H9 (cell line): ENCODE data around the gene NRP2. TPM values are rescaled to one million over a fixed set of nuclear protein-coding genes. Genes with fewer than 3 reads are reported as not detected.

Source experiments
- DNase-seq: peaks from one replicate; pipeline ENCODE4 v3.0.0-alpha.2; 2017
- H2AFZ ChIP-seq: one replicate; pipeline ENCODE4 v1.6.1; 2013; ENCODE audit warnings: mild to moderate bottlenecking, low read length, control low read depth, moderate library complexity
- H2AK5ac ChIP-seq: 2 replicates; pipeline ENCODE4 v1.6.1; 2013; ENCODE audit warnings: low read length, control low read depth, mixed read lengths; ENCODE audit not compliant: insufficient read length
- H2BK120ac ChIP-seq: one replicate; pipeline ENCODE4 v1.6.1; 2013; ENCODE audit warnings: low read depth, mild to moderate bottlenecking, low read length, control low read depth, inconsistent platforms; ENCODE audit not compliant: poor library complexity, severe bottlenecking
- H2BK12ac ChIP-seq: 2 replicates; pipeline ENCODE4 v1.6.1; 2013; ENCODE audit warnings: low read length, control low read depth, mixed read lengths, low read depth; ENCODE audit not compliant: insufficient read length
- H2BK15ac ChIP-seq: 2 replicates; pipeline ENCODE4 v1.6.1; 2013; ENCODE audit warnings: low read depth, low read length, control low read depth
- H2BK20ac ChIP-seq: one replicate; pipeline ENCODE4 v1.6.1; 2013; ENCODE audit warnings: low read depth, mild to moderate bottlenecking, low read length, control low read depth, inconsistent platforms; ENCODE audit not compliant: poor library complexity, severe bottlenecking
- H2BK5ac ChIP-seq: 2 replicates; pipeline ENCODE4 v1.6.1; 2013; ENCODE audit warnings: low read length, control low read depth, mixed read lengths; ENCODE audit not compliant: insufficient read length
- H3K14ac ChIP-seq: 2 replicates; pipeline ENCODE4 v1.6.1; 2013; ENCODE audit warnings: low read length, control low read depth; ENCODE audit not compliant: insufficient read depth
- H3K18ac ChIP-seq: 2 replicates; pipeline ENCODE4 v1.6.1; 2013; ENCODE audit warnings: low read depth, mild to moderate bottlenecking, mixed read lengths, low read length, control low read depth; ENCODE audit not compliant: insufficient read length
- H3K23ac ChIP-seq: 2 replicates; pipeline ENCODE4 v1.6.1; 2013; ENCODE audit warnings: low read length, control low read depth, mixed read lengths, low read depth; ENCODE audit not compliant: insufficient read length
- H3K23me2 ChIP-seq: 2 replicates; pipeline ENCODE4 v1.6.1; 2013; ENCODE audit warnings: low read depth, mild to moderate bottlenecking, mixed read lengths, low read length, control low read depth; ENCODE audit not compliant: insufficient read length, poor library complexity, severe bottlenecking
- H3K27ac ChIP-seq: 2 replicates; pipeline ENCODE4 v1.5.1; 2013; ENCODE audit warnings: low read length, control low read depth, mixed read lengths, low read depth; ENCODE audit not compliant: insufficient read length
- H3K27me3 ChIP-seq: 2 replicates; pipeline ENCODE4 v1.6.1; 2013; ENCODE audit warnings: low read length, control low read depth, inconsistent platforms; ENCODE audit not compliant: insufficient read depth
- H3K4ac ChIP-seq: 2 replicates; pipeline ENCODE4 v1.6.1; 2013; ENCODE audit warnings: low read depth, mild to moderate bottlenecking, control low read depth, inconsistent platforms, low read length, moderate library complexity
- H3K4me1 ChIP-seq: 2 replicates; pipeline ENCODE4 v1.6.1; 2013; ENCODE audit warnings: low read length, control low read depth, inconsistent platforms; ENCODE audit not compliant: insufficient read depth
- H3K4me2 ChIP-seq: 2 replicates; pipeline ENCODE4 v1.6.1; 2013; ENCODE audit warnings: low read length, control low read depth, mixed read lengths; ENCODE audit not compliant: insufficient read length, insufficient read depth
- H3K56ac ChIP-seq: 2 replicates; pipeline ENCODE4 v1.6.1; 2013; ENCODE audit warnings: low read depth, mild to moderate bottlenecking, mixed read lengths, low read length, control low read depth; ENCODE audit not compliant: insufficient read length
- H3K79me1 ChIP-seq: 2 replicates; pipeline ENCODE4 v1.6.1; 2013; ENCODE audit warnings: low read depth, mild to moderate bottlenecking, moderate library complexity, low read length, control low read depth, inconsistent platforms; ENCODE audit not compliant: insufficient read depth, poor library complexity, severe bottlenecking
- H3K79me2 ChIP-seq: 2 replicates; pipeline ENCODE4 v1.6.1; 2013; ENCODE audit warnings: low read length, control low read depth, inconsistent platforms; ENCODE audit not compliant: insufficient read depth
- H3K9ac ChIP-seq: 2 replicates; pipeline ENCODE4 v1.6.1; 2013; ENCODE audit warnings: low read length, control low read depth, mixed read lengths; ENCODE audit not compliant: insufficient read length; ENCODE audit errors: extremely low read depth
- H3K9me3 ChIP-seq: one replicate; pipeline ENCODE4 v1.6.1; 2013; ENCODE audit warnings: low read depth, low read length, inconsistent platforms; ENCODE audit not compliant: control insufficient read depth
- H3T11ph ChIP-seq: one replicate; pipeline ENCODE4 v1.6.1; 2013; ENCODE audit warnings: mild to moderate bottlenecking, low read length, control low read depth, inconsistent platforms
- H4K20me1 ChIP-seq: one replicate; pipeline ENCODE4 v1.6.1; 2013; ENCODE audit not compliant: control insufficient read depth, insufficient read length, insufficient read depth
- H4K5ac ChIP-seq: 2 replicates; pipeline ENCODE4 v1.6.1; 2013; ENCODE audit warnings: low read depth, mild to moderate bottlenecking, mixed read lengths, low read length, control low read depth; ENCODE audit not compliant: insufficient read length
- H4K8ac ChIP-seq: replicated peaks from 2 replicates; pipeline ENCODE4 v1.6.1; 2013; ENCODE audit warnings: low read length, control low read depth, mixed read lengths, low read depth; ENCODE audit not compliant: insufficient read length
- H4K91ac ChIP-seq: 2 replicates; pipeline ENCODE4 v1.6.1; 2013; ENCODE audit warnings: low read depth, mild to moderate bottlenecking, moderate library complexity, mixed read lengths, low read length, control low read depth; ENCODE audit not compliant: insufficient read length
- H3K27ac Mint-ChIP-seq, 3 experiments: 2 replicates in 2 of 3; 3 replicates in 1 of 3; pipeline ENCODE4 v1.8.0; 2020 to 2021; ENCODE audit warnings: mixed read lengths in 3 of 3, mild to moderate bottlenecking in 1 of 3, moderate library complexity in 1 of 3
- H3K27me3 Mint-ChIP-seq: 2 replicates; pipeline ENCODE4 v1.8.0; 2021; ENCODE audit warnings: low read depth, mild to moderate bottlenecking, moderate library complexity, mixed read lengths
- H3K36me3 Mint-ChIP-seq, 3 experiments: 2 replicates in 2 of 3; 3 replicates in 1 of 3; pipeline ENCODE4 v1.8.0; 2020 to 2021; ENCODE audit warnings: low read depth in 3 of 3, mixed read lengths in 3 of 3; ENCODE audit not compliant: insufficient read depth in 1 of 3
- H3K4me1 Mint-ChIP-seq, 2 experiments: 2 replicates each; pipeline ENCODE4 v1.8.0; 2020; ENCODE audit warnings: mixed read lengths in 2 of 2
- H3K4me3 Mint-ChIP-seq, 2 experiments: 2 replicates in 1 of 2; 3 replicates in 1 of 2; pipeline ENCODE4 v1.8.0; 2020 to 2021; ENCODE audit warnings: mild to moderate bottlenecking in 2 of 2, mixed read lengths in 2 of 2, moderate library complexity in 1 of 2
- H3K9me3 Mint-ChIP-seq, 2 experiments: 2 replicates in 1 of 2; 3 replicates in 1 of 2; pipeline ENCODE4 v1.8.0; 2020; ENCODE audit warnings: mild to moderate bottlenecking in 2 of 2, mixed read lengths in 2 of 2, moderate library complexity in 1 of 2
- CTCF ChIP-seq: fragments of 200-600 bp; sonication (generic); conservative IDR thresholded peaks from 3 replicates; pipeline ENCODE4 v1.8.0; 2021; ENCODE audit warnings: antibody characterized with exemption, mild to moderate bottlenecking
- WGBS: extraction: QIAGEN DNeasy Blood & Tissue Kit; methylation state at CpG from one replicate; pipeline ENCODE4 v1.1.7; 2013; ENCODE audit warnings: missing lambda C conversion rate, low lambda C conversion rate, mixed read lengths; ENCODE audit not compliant: insufficient read length; ENCODE audit errors: extremely low coverage; 5-methylcytosine and 5-hydroxymethylcytosine counted together
- total RNA-seq: library from RNA; stranded (reverse); gene quantifications from 2 replicates; pipeline ENCODE4 v1.2.1, GENCODE V29; 2021

Gene NRP2
- total RNA-seq, 1 experiment from 2014 or later, result 19.7 TPM

GRCh38 chr2:205752924-205753323, 70.6 kb downstream of the NRP2 start:
- H3K23me2 ChIP-seq, result no peaks in the 10 kb centered on the region
- no peaks in the 10 kb centered on the region for H3K9me3 ChIP-seq
- no peak overlapping the region for H2BK5ac ChIP-seq
- no peak overlapping the region for H3K4me2 ChIP-seq
- H2BK12ac ChIP-seq, result no peak overlapping the region
- H3K56ac ChIP-seq, result no peak overlapping the region
- H3K27me3 Mint-ChIP-seq, result no peaks in the 10 kb centered on the region
- H3K18ac ChIP-seq, result no peak overlapping the region
- H3K14ac ChIP-seq, result no peak overlapping the region
- H4K20me1 ChIP-seq, result no peaks in the 10 kb centered on the region
- H3T11ph ChIP-seq, result no peak overlapping the region
- no peak overlapping the region for H2BK20ac ChIP-seq
- no peak overlapping the region for H3K9ac ChIP-seq
- no peak overlapping the region for H2BK15ac ChIP-seq
- no peak overlapping the region for H4K8ac ChIP-seq
- H3K27ac Mint-ChIP-seq, result peak overlapping the region in 1 of 3 experiments; percentile 29; a peak in 1 of 7 replicates
- H3K79me2 ChIP-seq, result no peaks in the 10 kb centered on the region
- H3K4me1 Mint-ChIP-seq, result peaks cover 36 to 52% of the 10 kb centered on the region in 2 experiments
- no peak overlapping the region for H2BK120ac ChIP-seq
- H4K91ac ChIP-seq, result no peak overlapping the region
- TF ChIP-seq CTCF, result no peak
- no peak overlapping the region for H2AFZ ChIP-seq
- no peak overlapping the region for H3K23ac ChIP-seq
- no peaks in the 10 kb centered on the region for H3K9me3 Mint-ChIP-seq
- DNase-seq, result no peak
- no peak overlapping the region for H2AK5ac ChIP-seq
- no peaks in the 10 kb centered on the region for H3K79me1 ChIP-seq
- no peak overlapping the region for H3K27ac ChIP-seq
- no CpG with 5 or more reads among the region's 8 CpGs for WGBS
- no peak overlapping the region for H3K4ac ChIP-seq
- peaks cover 14% of the 10 kb centered on the region; the same call in 1 of the 2 replicates for H3K4me1 ChIP-seq
- H3K4me3 Mint-ChIP-seq, result no peak overlapping the region
- no peaks in the 10 kb centered on the region; the same call in 1 of the 2 replicates for H3K27me3 ChIP-seq
- peaks cover 12 to 19% (median 17%) of the 10 kb centered on the region in 3 experiments; a peak in 6 of 7 replicates for H3K36me3 Mint-ChIP-seq
- H4K5ac ChIP-seq, result no peak overlapping the region
